Fibroblast of lung (primary cell): ENCODE results near the gene MPV17L2. TPM values are rescaled to one million over a fixed set of nuclear protein-coding genes. Genes with fewer than 3 reads are reported as not detected.

Experiments used
- DNase-seq, 2 donors: peaks; one replicate each; pipeline versions ENCODE4 v3.0.0 to v3.0.0-alpha.2; 2010; ENCODE audit warnings: low read depth in 2 of 2
- H2AFZ ChIP-seq: 2 replicates; pipeline ENCODE4 v1.5.1; 2012; ENCODE audit warnings: low read length, control low read depth, inconsistent platforms
- H3K27ac ChIP-seq: 2 replicates; pipeline ENCODE4 v1.5.1; 2011; ENCODE audit warnings: low read length, control low read depth; ENCODE audit not compliant: insufficient read depth
- H3K27me3 ChIP-seq: 2 replicates; pipeline ENCODE4 v1.5.1; 2011; ENCODE audit warnings: mild to moderate bottlenecking, low read length; ENCODE audit not compliant: control insufficient read depth, insufficient read depth
- H3K36me3 ChIP-seq: 2 replicates; pipeline ENCODE4 v1.5.1; 2011; ENCODE audit warnings: low read length; ENCODE audit not compliant: control insufficient read depth, insufficient read depth
- H3K4me1 ChIP-seq: 2 replicates; pipeline ENCODE4 v1.5.1; 2011; ENCODE audit warnings: low read length; ENCODE audit not compliant: control insufficient read depth, insufficient read depth; ENCODE audit errors: extremely low read depth
- H3K4me2 ChIP-seq: 2 replicates; pipeline ENCODE4 v1.5.1; 2011; ENCODE audit warnings: low read length, control low read depth; ENCODE audit not compliant: insufficient read depth; ENCODE audit errors: extremely low read depth
- H3K4me3 ChIP-seq, 4 experiments: fragments of 200-600 bp in 1 of 4; sonication (generic) in 1 of 4; replicated peaks in 1 of 4; 2 replicates each; pipeline ENCODE4 v1.5.1; 2011 to 2016; ENCODE audit warnings: low read length in 4 of 4, low read depth in 3 of 4, mild to moderate bottlenecking in 3 of 4, control low read depth in 2 of 4, inconsistent platforms in 1 of 4, mixed read lengths in 1 of 4; ENCODE audit not compliant: insufficient read depth in 1 of 4; ENCODE audit errors: control extremely low read depth in 1 of 4
- H3K79me2 ChIP-seq: 2 replicates; pipeline ENCODE4 v1.5.1; 2012; ENCODE audit warnings: mild to moderate bottlenecking, low read length, inconsistent platforms; ENCODE audit not compliant: control insufficient read depth, insufficient read depth
- H3K9ac ChIP-seq: 2 replicates; pipeline ENCODE4 v1.5.1; 2011; ENCODE audit warnings: mild to moderate bottlenecking, low read length, control low read depth; ENCODE audit not compliant: insufficient read depth
- H3K9me3 ChIP-seq: 2 replicates; pipeline ENCODE4 v1.5.1; 2012; ENCODE audit warnings: low read depth, low read length; ENCODE audit not compliant: control insufficient read depth, insufficient read depth
- H4K20me1 ChIP-seq: 2 replicates; pipeline ENCODE4 v1.5.1; 2011; ENCODE audit warnings: low read length; ENCODE audit not compliant: control insufficient read depth, insufficient read depth; ENCODE audit errors: extremely low read depth
- EZH2 ChIP-seq: IDR thresholded peaks from 2 replicates; pipeline ENCODE4 v1.5.1; 2012; ENCODE audit warnings: low read length, control low read depth, mild to moderate bottlenecking; ENCODE audit errors: missing control alignments
- polyA plus RNA-seq, 2 donors: library from polyadenylated mRNA; depleted of rRNA in 1 of 2; stranded (reverse) in 1 of 2; unstranded in 1 of 2; fragments of >200 nt; gene quantifications; 2 replicates each; pipeline ENCODE4 v1.2.1, GENCODE V29; 2011 to 2012; ENCODE audit warnings: missing spikeins in 1 of 2
- total RNA-seq: library from RNA; depleted of rRNA; stranded (reverse); fragments of >200 nt; gene quantifications from 2 replicates; pipeline ENCODE4 v1.2.1, GENCODE V29; 2014
- TF ChIP-seq, protein P1 (sequence below), 2 donors: IDR thresholded peaks in 1 of 2; conservative IDR thresholded peaks in 1 of 2; 1 replicate in 1 of 2; 2 replicates in 1 of 2; pipeline ENCODE4 v1.5.1; 2011 to 2012; ENCODE audit warnings: low read length in 2 of 2, control low read depth in 1 of 2, inconsistent platforms in 1 of 2, low read depth in 1 of 2, mild to moderate bottlenecking in 1 of 2

Gene MPV17L2
- total and polyA plus RNA-seq, 2 donors (not counting 1 experiment from before 2014, with no cell fraction given) = 4.1 to 9.4 TPM

DNA sequence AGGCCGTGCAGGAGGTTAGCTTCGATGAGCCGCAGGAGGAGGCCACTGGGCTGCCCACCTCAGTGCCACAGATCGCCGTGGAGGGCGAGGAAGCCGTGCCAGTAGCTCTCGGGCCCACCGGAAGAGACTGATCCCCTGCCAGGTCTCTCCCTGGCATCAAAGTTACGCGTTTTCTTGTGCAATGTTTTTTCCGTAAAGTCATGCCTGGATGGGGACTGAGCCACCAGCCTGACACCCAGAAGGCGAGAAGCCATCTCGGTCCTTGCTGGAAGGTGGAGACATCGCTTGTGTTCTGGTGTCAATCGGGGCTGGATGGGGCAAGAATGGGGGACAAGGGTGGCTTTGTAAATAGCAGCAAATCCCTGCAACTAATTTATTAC is 43.4 kb upstream of the MPV17L2 start:
- DNase-seq = no peak
- Histone ChIP-seq H3K4me1 (peaks cover 11% of the 10 kb centered on the region), H4K20me1 (no peaks in the 10 kb centered on the region), H3K79me2 (peaks cover 11% of the 10 kb centered on the region), H2AFZ (no peak overlapping the region), H3K4me2 (no peak overlapping the region), H3K4me3 (no peak overlapping the region), H3K36me3 (peaks cover 5% of the 10 kb centered on the region), H3K9ac (no peak overlapping the region), H3K27me3 (no peaks in the 10 kb centered on the region), H3K27ac (no peak overlapping the region), H3K9me3 (no peaks in the 10 kb centered on the region)
- TF ChIP-seq EZH2 = no peak
- TF ChIP-seq, protein P1, sequence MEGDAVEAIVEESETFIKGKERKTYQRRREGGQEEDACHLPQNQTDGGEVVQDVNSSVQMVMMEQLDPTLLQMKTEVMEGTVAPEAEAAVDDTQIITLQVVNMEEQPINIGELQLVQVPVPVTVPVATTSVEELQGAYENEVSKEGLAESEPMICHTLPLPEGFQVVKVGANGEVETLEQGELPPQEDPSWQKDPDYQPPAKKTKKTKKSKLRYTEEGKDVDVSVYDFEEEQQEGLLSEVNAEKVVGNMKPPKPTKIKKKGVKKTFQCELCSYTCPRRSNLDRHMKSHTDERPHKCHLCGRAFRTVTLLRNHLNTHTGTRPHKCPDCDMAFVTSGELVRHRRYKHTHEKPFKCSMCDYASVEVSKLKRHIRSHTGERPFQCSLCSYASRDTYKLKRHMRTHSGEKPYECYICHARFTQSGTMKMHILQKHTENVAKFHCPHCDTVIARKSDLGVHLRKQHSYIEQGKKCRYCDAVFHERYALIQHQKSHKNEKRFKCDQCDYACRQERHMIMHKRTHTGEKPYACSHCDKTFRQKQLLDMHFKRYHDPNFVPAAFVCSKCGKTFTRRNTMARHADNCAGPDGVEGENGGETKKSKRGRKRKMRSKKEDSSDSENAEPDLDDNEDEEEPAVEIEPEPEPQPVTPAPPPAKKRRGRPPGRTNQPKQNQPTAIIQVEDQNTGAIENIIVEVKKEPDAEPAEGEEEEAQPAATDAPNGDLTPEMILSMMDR (conservative IDR thresholded peaks at IDR 0.05 in 1 of 2, IDR thresholded peaks at IDR 0.05 in 1 of 2; ENCODE audit: low read depth in 1 of 2, low read length in 2 of 2) = no peak

DNA sequence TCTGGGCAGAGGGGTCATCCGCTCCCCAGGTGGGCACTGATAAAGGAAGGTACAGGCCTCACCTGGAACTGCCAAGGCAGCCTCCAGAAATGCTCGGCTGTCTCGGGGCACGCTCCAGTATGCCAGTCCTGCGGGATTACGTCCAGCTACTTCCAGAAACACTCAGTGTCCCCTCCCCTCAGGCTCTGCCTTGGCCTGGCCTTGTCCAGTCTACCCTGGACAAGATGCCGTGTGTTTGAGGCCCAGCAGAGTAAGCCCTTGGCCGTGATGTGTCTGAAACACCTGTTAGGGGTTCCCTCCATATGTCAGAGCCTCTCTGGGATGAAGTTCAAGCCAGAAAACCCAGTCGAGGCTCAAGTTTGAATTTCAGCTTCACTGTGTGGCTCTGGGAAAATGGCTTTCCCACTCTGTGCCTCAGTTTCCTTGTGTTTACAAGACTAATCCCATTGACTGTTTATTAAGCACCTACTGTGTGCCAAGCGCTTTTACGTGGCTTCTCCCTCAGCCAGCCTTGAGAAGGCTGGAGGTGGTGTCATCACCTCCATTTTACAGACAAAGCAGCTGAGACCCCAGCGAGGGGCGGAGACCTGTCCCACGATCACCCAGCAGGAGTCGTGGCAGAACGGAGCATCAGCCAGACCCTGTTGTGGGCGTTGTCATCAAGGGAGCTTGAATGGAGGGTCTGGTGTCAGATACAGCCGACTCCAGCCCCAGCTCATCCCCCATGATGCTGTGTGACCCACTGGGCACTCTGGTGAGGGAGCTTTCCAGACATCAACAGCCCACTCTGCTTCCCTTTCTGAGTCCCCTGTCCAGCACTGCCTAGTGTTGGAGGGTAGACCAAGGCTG is 42.0 kb upstream of the MPV17L2 start:
- no peak overlapping the region for H3K9ac ChIP-seq
- H2AFZ ChIP-seq = no peak overlapping the region
- peaks cover 11% of the 10 kb centered on the region for H3K4me1 ChIP-seq
- H3K27me3 ChIP-seq = no peaks in the 10 kb centered on the region
- no peaks in the 10 kb centered on the region for H3K9me3 ChIP-seq
- no peak for TF ChIP-seq EZH2
- TF ChIP-seq, protein P1 (conservative IDR thresholded peaks at IDR 0.05 in 1 of 2, IDR thresholded peaks at IDR 0.05 in 1 of 2; ENCODE audit: low read depth in 1 of 2, low read length in 2 of 2) = no peak
- no peak overlapping the region for H3K4me3 ChIP-seq
- no peak for DNase-seq
- H3K79me2 ChIP-seq = peaks cover 15% of the 10 kb centered on the region
- peak overlapping the region; percentile 77 for H3K4me2 ChIP-seq
- H3K27ac ChIP-seq = peak overlapping the region; percentile 97
- no peaks in the 10 kb centered on the region for H4K20me1 ChIP-seq
- H3K36me3 ChIP-seq = peaks cover 10% of the 10 kb centered on the region

DNA sequence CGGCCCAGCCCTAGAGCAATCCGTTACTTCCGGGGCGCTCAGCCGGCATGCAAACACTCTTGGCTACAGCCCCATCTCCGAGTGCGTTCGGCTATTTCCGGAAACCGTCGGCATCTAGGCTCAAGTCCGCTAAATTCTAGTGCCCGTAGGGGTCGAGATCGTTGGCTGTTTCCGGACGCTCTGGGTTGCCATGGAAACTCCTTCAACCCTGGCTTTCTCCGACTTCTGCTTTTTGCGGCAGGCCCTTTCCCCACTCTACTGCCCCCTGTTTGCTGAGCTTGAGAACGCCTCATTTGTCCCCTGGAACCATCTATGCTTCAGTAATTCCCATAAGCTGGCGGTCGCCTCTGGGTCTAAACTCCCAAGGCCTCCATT is 40.6 kb upstream of the MPV17L2 start:
- Histone ChIP-seq H4K20me1 (no peaks in the 10 kb centered on the region), H3K9ac (peak overlapping the region; percentile 89), H2AFZ (peak overlapping the region; percentile 95), H3K4me2 (peak overlapping the region; percentile 99), H3K36me3 (peaks cover 7% of the 10 kb centered on the region), H3K27me3 (no peaks in the 10 kb centered on the region), H3K9me3 (no peaks in the 10 kb centered on the region), H3K79me2 (peaks cover 15% of the 10 kb centered on the region), H3K4me1 (peaks cover 17% of the 10 kb centered on the region), H3K4me3 (peak overlapping the region; percentile 61 to 78 (median 71)), H3K27ac (peak overlapping the region; percentile 97)
- TF ChIP-seq, protein P1 (conservative IDR thresholded peaks at IDR 0.05 in 1 of 2, IDR thresholded peaks at IDR 0.05 in 1 of 2; ENCODE audit: low read depth in 1 of 2, low read length in 2 of 2) = peak; percentile 49 to 79
- TF ChIP-seq EZH2 = no peak
- DNase-seq = peak; percentile 93 to 98
